ENCODE measurements around the gene EFEMP2.

EFEMP2 gene

DNA sequence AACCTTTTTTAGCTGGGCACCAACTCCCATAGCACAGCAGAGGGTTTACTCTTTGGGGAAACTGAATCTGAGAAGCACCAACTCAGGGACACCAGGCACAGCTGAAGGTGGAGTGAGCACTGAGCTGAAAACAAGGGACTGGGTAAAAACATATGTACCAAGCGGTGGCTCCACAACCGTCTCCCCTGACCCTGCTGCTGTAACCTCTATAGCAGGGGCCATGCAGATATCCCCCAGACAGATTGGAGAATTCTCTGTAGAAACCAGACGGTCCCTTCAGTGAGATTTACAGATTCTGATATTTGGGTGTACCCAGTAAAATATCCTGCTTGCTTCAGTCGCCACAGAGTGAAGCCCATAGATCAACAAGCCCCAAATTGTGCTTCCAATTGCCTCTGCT, 43.1 kb downstream of the EFEMP2 start:
- H3K27ac ChIP-seq = no peak overlapping the region
- TF ChIP-seq, protein P1, sequence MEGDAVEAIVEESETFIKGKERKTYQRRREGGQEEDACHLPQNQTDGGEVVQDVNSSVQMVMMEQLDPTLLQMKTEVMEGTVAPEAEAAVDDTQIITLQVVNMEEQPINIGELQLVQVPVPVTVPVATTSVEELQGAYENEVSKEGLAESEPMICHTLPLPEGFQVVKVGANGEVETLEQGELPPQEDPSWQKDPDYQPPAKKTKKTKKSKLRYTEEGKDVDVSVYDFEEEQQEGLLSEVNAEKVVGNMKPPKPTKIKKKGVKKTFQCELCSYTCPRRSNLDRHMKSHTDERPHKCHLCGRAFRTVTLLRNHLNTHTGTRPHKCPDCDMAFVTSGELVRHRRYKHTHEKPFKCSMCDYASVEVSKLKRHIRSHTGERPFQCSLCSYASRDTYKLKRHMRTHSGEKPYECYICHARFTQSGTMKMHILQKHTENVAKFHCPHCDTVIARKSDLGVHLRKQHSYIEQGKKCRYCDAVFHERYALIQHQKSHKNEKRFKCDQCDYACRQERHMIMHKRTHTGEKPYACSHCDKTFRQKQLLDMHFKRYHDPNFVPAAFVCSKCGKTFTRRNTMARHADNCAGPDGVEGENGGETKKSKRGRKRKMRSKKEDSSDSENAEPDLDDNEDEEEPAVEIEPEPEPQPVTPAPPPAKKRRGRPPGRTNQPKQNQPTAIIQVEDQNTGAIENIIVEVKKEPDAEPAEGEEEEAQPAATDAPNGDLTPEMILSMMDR (conservative IDR thresholded peaks at IDR 0.05) = no peak

DNA sequence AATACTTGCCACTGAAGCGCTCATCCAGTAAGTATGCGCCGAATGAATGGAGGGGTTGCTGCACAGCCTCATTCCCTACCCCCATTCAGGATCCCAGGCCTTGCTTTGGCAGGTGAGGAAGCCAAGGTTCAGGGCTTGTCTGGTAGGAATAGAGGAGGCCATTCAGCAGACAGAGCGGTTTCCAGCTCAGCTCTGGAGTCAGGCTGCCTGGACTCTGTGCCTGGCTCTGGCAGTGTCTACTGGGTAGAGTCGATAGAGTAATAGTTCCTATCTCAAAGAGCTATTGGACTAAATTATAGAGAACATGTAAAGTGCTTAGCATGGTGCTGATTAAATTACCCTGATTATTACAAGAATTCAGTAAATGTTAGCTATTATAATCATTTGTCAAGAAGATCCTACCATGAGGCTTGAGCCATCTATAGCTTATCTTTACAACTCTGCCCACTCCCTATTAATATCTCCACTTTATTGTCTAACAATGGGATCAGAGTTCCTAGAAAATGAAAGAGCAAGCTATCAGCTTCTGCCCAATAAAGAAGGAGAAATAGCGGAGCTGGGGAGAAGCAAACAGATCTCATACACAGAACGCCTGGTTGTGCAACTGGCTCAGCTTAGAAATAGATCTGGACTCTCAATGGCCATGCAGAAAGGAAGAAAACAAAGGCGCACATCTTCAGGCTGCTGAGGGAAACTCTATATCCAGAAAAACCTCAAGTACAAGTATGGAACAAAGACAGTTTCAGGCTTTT, 45.4 kb downstream of the EFEMP2 start:
- TF ChIP-seq, protein P1 (conservative IDR thresholded peaks at IDR 0.05) = no peak
- H3K27ac ChIP-seq = no peak overlapping the region

DNA sequence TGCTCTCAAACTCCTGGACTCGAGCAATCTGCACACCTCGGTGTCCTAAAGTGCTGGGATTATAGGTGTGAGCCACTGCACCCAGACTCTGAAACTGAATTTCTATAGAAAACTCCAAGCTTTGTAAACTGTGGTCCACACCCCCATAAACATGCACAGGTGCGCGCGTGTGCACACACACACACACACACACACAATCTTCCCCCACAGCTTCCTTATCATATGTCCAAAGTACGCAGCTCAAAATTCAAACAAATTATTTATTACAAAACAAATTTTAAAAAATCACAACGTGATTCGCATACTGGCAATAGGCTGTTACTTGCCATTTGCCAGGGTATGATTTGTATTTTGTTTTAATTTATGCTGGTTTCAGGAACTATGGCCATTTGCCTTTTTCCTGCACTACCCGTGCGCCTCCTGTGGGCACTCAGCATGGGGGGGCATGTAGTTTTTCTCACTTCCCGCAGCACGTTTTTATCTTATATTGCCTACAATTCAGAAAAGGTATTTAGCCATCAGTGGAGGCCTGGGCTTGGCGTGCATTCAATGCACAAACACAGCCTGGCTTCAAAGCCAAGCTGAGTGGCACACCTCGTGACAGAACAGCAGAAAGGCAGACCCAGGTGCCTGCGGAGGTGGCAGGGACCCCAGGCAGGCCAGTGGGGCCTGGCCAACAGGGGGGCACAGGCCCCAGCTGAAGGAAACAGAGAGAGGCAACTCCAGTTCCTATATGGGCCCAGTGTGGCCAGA, 49.6 kb downstream of the EFEMP2 start:
- TF ChIP-seq, protein P1 (conservative IDR thresholded peaks at IDR 0.05) = peak; percentile 39
- H3K27ac ChIP-seq = peak overlapping the region; percentile 89

DNA sequence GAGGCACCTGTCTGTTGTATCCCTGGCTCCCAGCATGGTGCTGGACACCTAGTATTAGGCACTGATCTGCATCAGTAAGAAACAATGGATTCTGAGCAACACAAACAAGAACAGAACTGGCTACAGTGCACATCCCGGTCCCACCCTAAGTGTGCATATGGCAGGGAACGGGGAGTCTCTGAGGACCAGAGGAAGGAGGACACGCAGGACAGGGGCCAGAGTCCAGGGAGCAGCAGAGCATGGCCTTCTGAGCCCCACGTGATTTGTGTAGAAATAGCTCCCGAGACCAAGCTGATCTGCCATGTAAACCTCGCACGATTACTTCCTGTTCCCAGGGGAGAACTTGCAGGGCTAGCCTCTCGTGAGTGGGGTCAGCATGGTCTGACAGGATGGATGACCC, 51.5 kb downstream of the EFEMP2 start:
- TF ChIP-seq, protein P1 (conservative IDR thresholded peaks at IDR 0.05) = no peak
- H3K27ac ChIP-seq = peak overlapping the region; percentile 3; the same call in 1 of the 2 replicates

DNA sequence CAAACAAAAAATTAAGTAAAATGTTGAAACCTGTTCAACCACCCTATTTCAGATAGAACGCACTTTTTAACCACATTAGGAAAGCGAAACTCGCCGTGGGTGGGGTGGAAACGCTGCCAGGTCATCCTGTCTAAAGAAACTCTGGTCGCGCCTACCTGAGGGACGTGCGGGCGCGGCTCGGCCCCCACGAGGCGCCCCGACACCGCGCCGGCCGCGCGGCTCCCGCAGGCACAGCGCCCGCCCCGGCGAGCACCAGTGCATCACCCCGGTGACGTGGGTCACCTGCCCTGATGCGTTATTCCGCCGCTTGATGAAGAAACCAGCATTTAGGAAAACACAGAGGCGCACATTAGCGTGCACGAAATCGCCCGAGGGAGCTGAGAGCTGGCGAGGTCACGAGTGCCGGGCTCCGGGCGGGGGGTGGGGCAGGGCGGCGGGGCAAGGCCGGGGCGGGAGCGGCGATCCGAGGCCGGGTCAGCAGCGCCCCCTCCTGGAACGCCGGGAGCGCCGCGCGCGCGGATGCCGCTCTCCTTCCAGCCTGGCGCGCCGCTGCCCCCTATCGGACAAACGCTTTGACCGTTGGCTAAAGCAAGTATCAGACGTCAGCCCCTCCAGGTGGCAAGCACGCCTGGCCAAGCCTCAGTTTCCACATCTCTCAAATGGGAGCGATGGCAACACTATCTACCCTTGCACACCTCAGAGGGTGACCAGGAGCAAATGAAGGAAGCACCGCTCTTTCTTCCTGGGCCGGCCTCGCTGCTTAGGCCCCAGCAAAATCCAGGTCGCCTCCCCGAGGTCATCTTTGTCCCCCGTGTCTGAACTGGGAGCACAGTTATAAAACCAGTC, 54.5 kb downstream of the EFEMP2 start:
- H3K27ac ChIP-seq = peak overlapping the region; percentile 96

DNA sequence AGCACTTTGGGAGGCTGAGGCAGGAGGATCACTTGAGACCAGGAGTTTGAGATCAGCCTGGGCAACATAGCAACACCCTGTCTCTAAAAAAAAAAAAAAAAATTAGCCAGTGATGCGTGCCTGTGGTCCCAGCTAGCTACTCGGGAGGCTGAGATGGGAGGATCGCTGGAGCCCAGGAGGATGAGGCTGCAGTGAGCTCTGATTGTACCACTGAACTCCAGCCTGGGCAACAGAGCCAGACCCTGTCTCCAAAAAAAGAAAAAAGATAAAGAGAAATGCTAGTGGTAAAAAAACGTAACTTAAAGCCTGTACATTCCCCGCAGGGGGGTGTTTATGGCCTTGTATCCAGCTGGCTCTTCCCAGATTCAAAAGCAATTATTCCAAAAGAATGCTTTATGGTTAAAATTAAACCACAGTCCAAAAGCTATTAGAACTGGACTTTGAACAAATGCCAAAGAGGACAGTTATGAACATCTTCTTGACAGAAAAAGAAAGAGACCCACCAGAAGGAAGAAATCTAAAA, 55.2 kb downstream of the EFEMP2 start:
- TF ChIP-seq, protein P1 (conservative IDR thresholded peaks at IDR 0.05) = no peak
- peak overlapping the region; percentile 96 for H3K27ac ChIP-seq

More for the DNA sequence above, 54.5 kb downstream of the EFEMP2 start:
- TF ChIP-seq, protein P1 (conservative IDR thresholded peaks at IDR 0.05) = peak; percentile 100
